HFF-Myc (cell line): ENCODE measurements around the gene SLC6A13.
A peak's percentile ranks its signal among the peaks of the same experiment; 100 is the strongest.

Source experiments
- DNase-seq: peaks from one replicate; pipeline ENCODE4 v3.0.0-alpha.2; 2011; ENCODE audit warnings: low read depth; ENCODE audit errors: extremely low read depth
- H3K4me3 ChIP-seq: replicated peaks from 2 replicates; pipeline ENCODE4 v1.5.1; 2011; ENCODE audit warnings: low read depth, mild to moderate bottlenecking, control low read depth, low read length
- TF ChIP-seq, protein P1 (sequence below): IDR thresholded peaks from 2 replicates; pipeline ENCODE4 v1.5.1; 2012; ENCODE audit warnings: mild to moderate bottlenecking, low read depth, low read length, control low read depth; ENCODE audit errors: missing control alignments

Gene SLC6A13

DNA sequence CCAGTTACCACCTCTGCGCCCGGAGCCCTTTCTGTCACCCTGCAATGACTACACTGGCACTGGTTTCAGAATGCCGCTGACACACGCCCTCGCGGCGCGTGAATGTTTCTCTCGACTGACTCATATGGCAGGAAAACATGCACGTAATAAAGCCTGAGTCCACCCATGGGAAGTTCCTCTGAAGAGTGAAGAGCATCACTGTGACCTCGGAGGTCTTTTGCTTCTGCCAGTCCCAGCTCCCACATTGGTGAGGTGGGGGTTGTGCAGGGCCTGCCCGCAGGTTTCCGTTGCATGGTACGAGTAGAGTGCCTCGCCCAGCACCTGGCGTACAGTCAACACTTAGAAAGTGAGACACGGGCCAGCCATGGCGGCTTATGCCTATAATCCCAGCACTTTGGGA, 37.6 kb downstream of the SLC6A13 start:
- DNase-seq = no peak

DNA sequence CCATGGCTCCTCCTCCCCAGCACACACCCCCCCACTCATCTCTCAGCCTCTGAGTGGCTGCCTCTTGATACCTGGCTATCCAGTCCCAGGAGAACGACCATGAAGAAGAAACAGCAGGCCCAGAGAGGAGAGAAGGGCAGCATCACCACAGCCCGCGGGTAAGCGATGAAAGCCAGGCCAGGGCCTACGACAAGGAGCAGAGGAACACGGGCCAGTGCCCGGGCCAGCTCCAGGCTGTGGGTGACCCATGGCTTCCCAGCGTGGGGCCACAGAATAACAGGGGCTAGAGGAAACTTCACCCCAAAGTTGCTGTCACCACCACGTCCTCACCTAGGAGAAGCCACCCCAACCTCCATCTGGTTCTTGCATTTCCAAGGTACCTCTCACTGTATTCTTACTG, 38.3 kb downstream of the SLC6A13 start:
- no peak overlapping the region for H3K4me3 ChIP-seq
- no peak for DNase-seq
- TF ChIP-seq, protein P1, sequence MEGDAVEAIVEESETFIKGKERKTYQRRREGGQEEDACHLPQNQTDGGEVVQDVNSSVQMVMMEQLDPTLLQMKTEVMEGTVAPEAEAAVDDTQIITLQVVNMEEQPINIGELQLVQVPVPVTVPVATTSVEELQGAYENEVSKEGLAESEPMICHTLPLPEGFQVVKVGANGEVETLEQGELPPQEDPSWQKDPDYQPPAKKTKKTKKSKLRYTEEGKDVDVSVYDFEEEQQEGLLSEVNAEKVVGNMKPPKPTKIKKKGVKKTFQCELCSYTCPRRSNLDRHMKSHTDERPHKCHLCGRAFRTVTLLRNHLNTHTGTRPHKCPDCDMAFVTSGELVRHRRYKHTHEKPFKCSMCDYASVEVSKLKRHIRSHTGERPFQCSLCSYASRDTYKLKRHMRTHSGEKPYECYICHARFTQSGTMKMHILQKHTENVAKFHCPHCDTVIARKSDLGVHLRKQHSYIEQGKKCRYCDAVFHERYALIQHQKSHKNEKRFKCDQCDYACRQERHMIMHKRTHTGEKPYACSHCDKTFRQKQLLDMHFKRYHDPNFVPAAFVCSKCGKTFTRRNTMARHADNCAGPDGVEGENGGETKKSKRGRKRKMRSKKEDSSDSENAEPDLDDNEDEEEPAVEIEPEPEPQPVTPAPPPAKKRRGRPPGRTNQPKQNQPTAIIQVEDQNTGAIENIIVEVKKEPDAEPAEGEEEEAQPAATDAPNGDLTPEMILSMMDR = no peak

More for the DNA sequence above, 37.6 kb downstream of the SLC6A13 start:
- TF ChIP-seq, protein P1 = no peak
- no peak overlapping the region for H3K4me3 ChIP-seq

DNA sequence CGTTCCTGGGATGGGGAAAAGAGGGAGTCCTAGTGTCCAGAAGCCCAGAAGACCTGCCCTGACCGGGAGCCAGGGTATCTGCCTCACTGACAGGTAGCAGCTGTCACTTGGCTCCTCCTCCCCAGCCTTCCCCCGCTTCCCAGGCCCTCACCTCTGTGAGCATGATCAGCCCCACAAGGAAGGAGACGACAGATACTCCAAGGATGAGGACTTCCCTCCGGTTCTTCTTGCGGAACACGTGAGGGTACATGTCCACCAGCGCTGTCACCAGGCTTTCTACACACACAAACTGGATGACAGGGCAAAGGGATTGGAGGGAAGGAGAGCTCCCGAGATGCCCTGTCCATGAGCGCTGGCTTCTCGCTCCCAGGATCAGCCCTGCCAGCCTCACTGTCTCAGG, 38.8 kb downstream of the SLC6A13 start:
- no peak overlapping the region for H3K4me3 ChIP-seq
- TF ChIP-seq, protein P1 = no peak
- DNase-seq = no peak

DNA sequence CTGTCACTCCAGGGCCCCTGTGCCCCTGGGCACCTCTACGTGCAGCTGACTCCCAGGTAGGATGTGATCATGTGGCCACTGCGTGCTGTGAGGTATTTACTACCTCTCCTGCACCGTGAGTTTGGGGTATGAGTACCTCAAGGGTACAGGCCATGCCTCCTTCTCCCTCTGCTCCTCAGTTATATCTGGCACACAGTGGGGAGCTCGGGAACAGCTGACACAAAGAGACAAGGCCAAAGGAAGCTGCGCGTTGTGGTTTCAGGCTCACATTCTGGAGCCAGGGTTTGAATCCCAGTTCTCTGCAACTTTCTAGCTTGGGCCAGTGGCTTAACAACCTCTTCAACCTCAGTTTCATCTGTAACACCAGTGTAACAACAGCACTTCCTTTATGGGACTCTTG, 40.9 kb downstream of the SLC6A13 start:
- TF ChIP-seq, protein P1 = no peak
- no peak for DNase-seq
- no peak overlapping the region for H3K4me3 ChIP-seq

DNA sequence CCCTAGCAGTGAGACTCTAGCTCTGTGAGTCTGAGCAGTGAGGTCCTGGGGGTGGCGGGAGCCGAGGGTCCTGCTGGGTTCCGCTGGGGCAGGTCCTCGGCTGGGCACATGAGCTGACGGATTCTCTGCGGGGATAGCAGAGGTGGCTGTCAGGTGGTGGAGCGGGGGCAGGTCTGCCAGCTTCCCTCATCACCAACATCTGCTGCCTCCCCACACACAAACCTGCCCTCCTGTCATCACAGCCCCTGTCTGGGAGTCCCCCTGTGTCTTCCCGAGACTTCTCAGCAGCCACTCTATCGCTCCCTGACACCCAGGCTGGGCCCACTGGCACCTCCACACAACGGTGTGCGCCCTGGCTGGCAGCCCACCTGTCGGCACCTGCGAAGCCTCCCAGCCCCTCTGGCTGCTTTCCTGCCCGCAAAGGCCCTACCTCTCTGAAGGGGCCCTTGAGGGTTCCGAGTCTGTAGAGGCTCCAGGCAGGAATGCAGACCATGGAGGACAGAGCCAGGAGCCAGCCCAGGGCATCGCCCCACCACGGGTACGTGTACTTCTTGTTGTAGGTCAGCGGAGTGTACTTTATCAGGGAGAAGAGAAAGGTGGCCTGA, 41.6 kb downstream of the SLC6A13 start:
- TF ChIP-seq, protein P1 = no peak
- no peak for DNase-seq
- no peak overlapping the region for H3K4me3 ChIP-seq

DNA sequence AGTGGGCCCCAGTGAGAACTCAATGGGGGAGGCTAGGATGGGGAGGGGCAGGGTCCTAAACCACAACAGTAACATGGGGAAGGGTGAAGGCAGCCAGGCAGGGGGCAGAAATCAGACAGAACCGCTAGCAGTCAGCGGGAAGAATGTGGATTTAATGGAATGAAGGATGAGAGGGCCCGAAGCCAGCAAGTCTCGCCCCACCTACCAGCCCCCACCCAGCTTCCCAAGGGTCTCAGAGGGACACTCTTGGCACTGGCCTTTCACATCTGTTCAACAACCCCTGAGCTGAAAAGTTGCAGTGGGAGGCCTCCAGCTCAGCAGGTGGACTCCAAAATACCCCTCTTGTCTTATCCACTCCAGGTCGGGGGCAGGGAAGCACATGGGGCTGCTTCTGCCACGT, 42.1 kb downstream of the SLC6A13 start:
- no peak overlapping the region for H3K4me3 ChIP-seq
- no peak for DNase-seq
- TF ChIP-seq, protein P1 = no peak

DNA sequence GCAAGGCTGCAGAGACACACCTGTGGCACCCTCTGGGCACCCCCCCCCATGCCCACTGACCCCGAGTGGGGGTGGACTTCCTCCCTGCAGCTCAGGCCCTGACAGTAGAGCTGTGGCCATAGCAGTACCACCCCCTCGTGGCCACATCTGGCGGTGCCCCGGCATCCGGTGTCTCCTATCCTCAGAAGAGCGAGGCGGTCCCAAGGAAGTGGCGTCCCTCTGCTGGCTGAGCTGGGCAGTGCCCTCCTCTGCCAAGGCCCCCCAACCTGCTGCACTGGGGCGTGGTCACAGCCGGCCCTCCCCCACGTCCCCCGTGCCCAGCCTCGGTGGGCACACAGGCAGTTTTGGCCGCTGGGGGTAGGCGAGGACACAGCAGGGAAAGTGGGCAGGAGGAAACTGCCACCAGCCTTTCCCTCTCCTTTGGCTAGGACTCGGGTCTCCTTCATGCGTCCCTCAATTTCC, 42.7 kb downstream of the SLC6A13 start:
- H3K4me3 ChIP-seq = no peak overlapping the region
- TF ChIP-seq, protein P1 = peak; percentile 82
- DNase-seq = peak; percentile 17
